H9 (cell line): Measurements from ENCODE around the gene ICE1. TPM values are rescaled to one million over a fixed set of nuclear protein-coding genes. Genes with fewer than 3 reads are reported as not detected.

ENCODE experiments used
- DNase-seq: peaks from one replicate; pipeline ENCODE4 v3.0.0-alpha.2; 2017
- H2AFZ ChIP-seq: one replicate; pipeline ENCODE4 v1.6.1; 2013; ENCODE audit warnings: mild to moderate bottlenecking, low read length, control low read depth, moderate library complexity
- H2AK5ac ChIP-seq: 2 replicates; pipeline ENCODE4 v1.6.1; 2013; ENCODE audit warnings: low read length, control low read depth, mixed read lengths; ENCODE audit not compliant: insufficient read length
- H2BK120ac ChIP-seq: one replicate; pipeline ENCODE4 v1.6.1; 2013; ENCODE audit warnings: low read depth, mild to moderate bottlenecking, low read length, control low read depth, inconsistent platforms; ENCODE audit not compliant: poor library complexity, severe bottlenecking
- H2BK12ac ChIP-seq: 2 replicates; pipeline ENCODE4 v1.6.1; 2013; ENCODE audit warnings: low read length, control low read depth, mixed read lengths, low read depth; ENCODE audit not compliant: insufficient read length
- H2BK15ac ChIP-seq: 2 replicates; pipeline ENCODE4 v1.6.1; 2013; ENCODE audit warnings: low read depth, low read length, control low read depth
- H2BK20ac ChIP-seq: one replicate; pipeline ENCODE4 v1.6.1; 2013; ENCODE audit warnings: low read depth, mild to moderate bottlenecking, low read length, control low read depth, inconsistent platforms; ENCODE audit not compliant: poor library complexity, severe bottlenecking
- H2BK5ac ChIP-seq: 2 replicates; pipeline ENCODE4 v1.6.1; 2013; ENCODE audit warnings: low read length, control low read depth, mixed read lengths; ENCODE audit not compliant: insufficient read length
- H3K14ac ChIP-seq: 2 replicates; pipeline ENCODE4 v1.6.1; 2013; ENCODE audit warnings: low read length, control low read depth; ENCODE audit not compliant: insufficient read depth
- H3K18ac ChIP-seq: 2 replicates; pipeline ENCODE4 v1.6.1; 2013; ENCODE audit warnings: low read depth, mild to moderate bottlenecking, mixed read lengths, low read length, control low read depth; ENCODE audit not compliant: insufficient read length
- H3K23ac ChIP-seq: 2 replicates; pipeline ENCODE4 v1.6.1; 2013; ENCODE audit warnings: low read length, control low read depth, mixed read lengths, low read depth; ENCODE audit not compliant: insufficient read length
- H3K23me2 ChIP-seq: 2 replicates; pipeline ENCODE4 v1.6.1; 2013; ENCODE audit warnings: low read depth, mild to moderate bottlenecking, mixed read lengths, low read length, control low read depth; ENCODE audit not compliant: insufficient read length, poor library complexity, severe bottlenecking
- H3K27ac ChIP-seq: 2 replicates; pipeline ENCODE4 v1.5.1; 2013; ENCODE audit warnings: low read length, control low read depth, mixed read lengths, low read depth; ENCODE audit not compliant: insufficient read length
- H3K27me3 ChIP-seq: 2 replicates; pipeline ENCODE4 v1.6.1; 2013; ENCODE audit warnings: low read length, control low read depth, inconsistent platforms; ENCODE audit not compliant: insufficient read depth
- H3K4ac ChIP-seq: 2 replicates; pipeline ENCODE4 v1.6.1; 2013; ENCODE audit warnings: low read depth, mild to moderate bottlenecking, control low read depth, inconsistent platforms, low read length, moderate library complexity
- H3K4me1 ChIP-seq: 2 replicates; pipeline ENCODE4 v1.6.1; 2013; ENCODE audit warnings: low read length, control low read depth, inconsistent platforms; ENCODE audit not compliant: insufficient read depth
- H3K4me2 ChIP-seq: 2 replicates; pipeline ENCODE4 v1.6.1; 2013; ENCODE audit warnings: low read length, control low read depth, mixed read lengths; ENCODE audit not compliant: insufficient read length, insufficient read depth
- H3K56ac ChIP-seq: 2 replicates; pipeline ENCODE4 v1.6.1; 2013; ENCODE audit warnings: low read depth, mild to moderate bottlenecking, mixed read lengths, low read length, control low read depth; ENCODE audit not compliant: insufficient read length
- H3K79me1 ChIP-seq: 2 replicates; pipeline ENCODE4 v1.6.1; 2013; ENCODE audit warnings: low read depth, mild to moderate bottlenecking, moderate library complexity, low read length, control low read depth, inconsistent platforms; ENCODE audit not compliant: insufficient read depth, poor library complexity, severe bottlenecking
- H3K79me2 ChIP-seq: 2 replicates; pipeline ENCODE4 v1.6.1; 2013; ENCODE audit warnings: low read length, control low read depth, inconsistent platforms; ENCODE audit not compliant: insufficient read depth
- H3K9ac ChIP-seq: 2 replicates; pipeline ENCODE4 v1.6.1; 2013; ENCODE audit warnings: low read length, control low read depth, mixed read lengths; ENCODE audit not compliant: insufficient read length; ENCODE audit errors: extremely low read depth
- H3K9me3 ChIP-seq: one replicate; pipeline ENCODE4 v1.6.1; 2013; ENCODE audit warnings: low read depth, low read length, inconsistent platforms; ENCODE audit not compliant: control insufficient read depth
- H3T11ph ChIP-seq: one replicate; pipeline ENCODE4 v1.6.1; 2013; ENCODE audit warnings: mild to moderate bottlenecking, low read length, control low read depth, inconsistent platforms
- H4K20me1 ChIP-seq: one replicate; pipeline ENCODE4 v1.6.1; 2013; ENCODE audit not compliant: control insufficient read depth, insufficient read length, insufficient read depth
- H4K5ac ChIP-seq: 2 replicates; pipeline ENCODE4 v1.6.1; 2013; ENCODE audit warnings: low read depth, mild to moderate bottlenecking, mixed read lengths, low read length, control low read depth; ENCODE audit not compliant: insufficient read length
- H4K8ac ChIP-seq: replicated peaks from 2 replicates; pipeline ENCODE4 v1.6.1; 2013; ENCODE audit warnings: low read length, control low read depth, mixed read lengths, low read depth; ENCODE audit not compliant: insufficient read length
- H4K91ac ChIP-seq: 2 replicates; pipeline ENCODE4 v1.6.1; 2013; ENCODE audit warnings: low read depth, mild to moderate bottlenecking, moderate library complexity, mixed read lengths, low read length, control low read depth; ENCODE audit not compliant: insufficient read length
- H3K27ac Mint-ChIP-seq, 3 experiments: 2 replicates in 2 of 3; 3 replicates in 1 of 3; pipeline ENCODE4 v1.8.0; 2020 to 2021; ENCODE audit warnings: mixed read lengths in 3 of 3, mild to moderate bottlenecking in 1 of 3, moderate library complexity in 1 of 3
- H3K27me3 Mint-ChIP-seq: 2 replicates; pipeline ENCODE4 v1.8.0; 2021; ENCODE audit warnings: low read depth, mild to moderate bottlenecking, moderate library complexity, mixed read lengths
- H3K36me3 Mint-ChIP-seq, 3 experiments: 2 replicates in 2 of 3; 3 replicates in 1 of 3; pipeline ENCODE4 v1.8.0; 2020 to 2021; ENCODE audit warnings: low read depth in 3 of 3, mixed read lengths in 3 of 3; ENCODE audit not compliant: insufficient read depth in 1 of 3
- H3K4me1 Mint-ChIP-seq, 2 experiments: 2 replicates each; pipeline ENCODE4 v1.8.0; 2020; ENCODE audit warnings: mixed read lengths in 2 of 2
- H3K4me3 Mint-ChIP-seq, 2 experiments: 2 replicates in 1 of 2; 3 replicates in 1 of 2; pipeline ENCODE4 v1.8.0; 2020 to 2021; ENCODE audit warnings: mild to moderate bottlenecking in 2 of 2, mixed read lengths in 2 of 2, moderate library complexity in 1 of 2
- H3K9me3 Mint-ChIP-seq, 2 experiments: 2 replicates in 1 of 2; 3 replicates in 1 of 2; pipeline ENCODE4 v1.8.0; 2020; ENCODE audit warnings: mild to moderate bottlenecking in 2 of 2, mixed read lengths in 2 of 2, moderate library complexity in 1 of 2
- CTCF ChIP-seq: fragments of 200-600 bp; sonication (generic); conservative IDR thresholded peaks from 3 replicates; pipeline ENCODE4 v1.8.0; 2021; ENCODE audit warnings: antibody characterized with exemption, mild to moderate bottlenecking
- WGBS: extraction: QIAGEN DNeasy Blood & Tissue Kit; methylation state at CpG from one replicate; pipeline ENCODE4 v1.1.7; 2013; ENCODE audit warnings: missing lambda C conversion rate, low lambda C conversion rate, mixed read lengths; ENCODE audit not compliant: insufficient read length; ENCODE audit errors: extremely low coverage; 5-methylcytosine and 5-hydroxymethylcytosine counted together
- total RNA-seq: library from RNA; stranded (reverse); gene quantifications from 2 replicates; pipeline ENCODE4 v1.2.1, GENCODE V29; 2021

Gene ICE1
- total RNA-seq, 1 experiment from 2014 or later = 45.1 TPM

- Histone ChIP-seq H4K20me1 (no peaks in the 10 kb centered on the region), H4K5ac (no peak overlapping the region), H2BK12ac (no peak overlapping the region), H3K4me1 (no peaks in the 10 kb centered on the region), H3K79me2 (no peaks in the 10 kb centered on the region), H4K8ac (no peak overlapping the region), H3K14ac (no peak overlapping the region), H3K23me2 (no peaks in the 10 kb centered on the region), H3K23ac (no peak overlapping the region), H3K9me3 (no peaks in the 10 kb centered on the region), H3K4ac (no peak overlapping the region), H3K18ac (no peak overlapping the region), H3K4me2 (no peak overlapping the region), H2BK15ac (no peak overlapping the region), H2BK120ac (no peak overlapping the region), H3K27ac (no peak overlapping the region), H2BK5ac (no peak overlapping the region), H3K56ac (no peak overlapping the region), H3K79me1 (no peaks in the 10 kb centered on the region), H3K27me3 (no peaks in the 10 kb centered on the region), H2AK5ac (no peak overlapping the region), H3K9ac (no peak overlapping the region), H2AFZ (no peak overlapping the region), H2BK20ac (no peak overlapping the region), H3T11ph (no peak overlapping the region), H4K91ac (no peak overlapping the region)
- Mint-ChIP-seq H3K4me1 (no peaks in the 10 kb centered on the region), H3K36me3 (peaks cover 43 to 64% (median 57%) of the 10 kb centered on the region in 3 experiments; a peak in 6 of 7 replicates), H3K9me3 (no peaks in the 10 kb centered on the region), H3K27me3 (no peaks in the 10 kb centered on the region), H3K27ac (no peak overlapping the region), H3K4me3 (no peak overlapping the region)
- WGBS = no CpG with 5 or more reads among the region's 5 CpGs
- no peak for TF ChIP-seq CTCF
- no peak for DNase-seq
Measured at GRCh38 chr5:5474961-5475360, 52.5 kb downstream of the ICE1 start.
